Common myeloid progenitor, CD34-positive (primary cell): ENCODE data around the gene AK4.
A peak's percentile ranks its signal among the peaks of the same experiment; 100 is the strongest.

ENCODE experiments used
- CTCF ChIA-PET: fragments of 350-600 bp; sonication (Branson Sonifier 250); formaldehyde crosslinking; loops from one replicate; lab custom pipeline; 2021; ENCODE audit warnings: antibody characterized with exemption; lab: Charles Lee
- POLR2A ChIA-PET: fragments of 350-600 bp; sonication (Branson Sonifier 250); formaldehyde crosslinking; loops from one replicate; lab custom pipeline; 2021; ENCODE audit warnings: antibody characterized with exemption; lab: Charles Lee
- DNase-seq, 3 donors: peaks; one replicate each; pipeline versions ENCODE4 v3.0.0 to v3.0.0-alpha.2; 2013
- H3K27ac ChIP-seq, 2 experiments: 1 replicate in 1 of 2; 2 replicates in 1 of 2; pipeline ENCODE4 v1.7.0; 2013; ENCODE audit warnings: inconsistent platforms in 2 of 2, low read length in 2 of 2, mild to moderate bottlenecking in 2 of 2, low read depth in 1 of 2, moderate library complexity in 1 of 2; ENCODE audit not compliant: severe bottlenecking in 2 of 2, insufficient read depth in 1 of 2, poor library complexity in 1 of 2
- H3K27me3 ChIP-seq, 5 experiments: replicated peaks in 2 of 5; 1 replicate in 3 of 5; 2 replicates in 2 of 5; pipeline versions ENCODE4 v1.6.1 to v1.7.0; 2013; ENCODE audit warnings: low read length in 4 of 5, mild to moderate bottlenecking in 2 of 5, moderate library complexity in 2 of 5, inconsistent platforms in 1 of 5; ENCODE audit not compliant: insufficient read depth in 5 of 5, control insufficient read depth in 4 of 5
- H3K36me3 ChIP-seq, 4 experiments: 1 replicate in 2 of 4; 2 replicates in 2 of 4; pipeline versions ENCODE4 v1.6.1 to v1.7.0; 2013; ENCODE audit warnings: low read length in 3 of 4, control low read depth in 1 of 4, mild to moderate bottlenecking in 1 of 4; ENCODE audit not compliant: control insufficient read depth in 4 of 4, insufficient read depth in 4 of 4
- H3K4me1 ChIP-seq, 4 experiments: 1 replicate in 3 of 4; 2 replicates in 1 of 4; pipeline versions ENCODE4 v1.6.1 to v1.7.1; 2013; ENCODE audit warnings: low read length in 3 of 4, mild to moderate bottlenecking in 3 of 4, control low read depth in 1 of 4, inconsistent platforms in 1 of 4, moderate library complexity in 1 of 4; ENCODE audit not compliant: control insufficient read depth in 4 of 4, insufficient read depth in 4 of 4; ENCODE audit errors: control extremely low read depth in 1 of 4
- H3K4me3 ChIP-seq, 7 experiments: 1 replicate in 4 of 7; 2 replicates in 3 of 7; pipeline versions ENCODE4 v1.5.1 to v1.7.0; 2013; ENCODE audit warnings: mild to moderate bottlenecking in 7 of 7, low read length in 6 of 7, moderate library complexity in 6 of 7, inconsistent platforms in 2 of 7, low read depth in 2 of 7, control low read depth in 1 of 7; ENCODE audit not compliant: insufficient read depth in 4 of 7, control insufficient read depth in 1 of 7; ENCODE audit errors: extremely low read depth in 1 of 7
- H3K9me3 ChIP-seq, 5 experiments: 1 replicate in 4 of 5; 2 replicates in 1 of 5; pipeline versions ENCODE4 v1.6.1 to v1.7.1; 2013; ENCODE audit warnings: low read length in 4 of 5, mild to moderate bottlenecking in 2 of 5, inconsistent platforms in 1 of 5, low read depth in 1 of 5, moderate library complexity in 1 of 5; ENCODE audit not compliant: control insufficient read depth in 4 of 5, insufficient read depth in 2 of 5; ENCODE audit errors: control extremely low read depth in 1 of 5
- WGBS: methylation state at CpG from one replicate; pipeline ENCODE4 v1.1.5; 2013; ENCODE audit not compliant: insufficient coverage; 5-methylcytosine and 5-hydroxymethylcytosine counted together

The AK4 gene

DNA sequence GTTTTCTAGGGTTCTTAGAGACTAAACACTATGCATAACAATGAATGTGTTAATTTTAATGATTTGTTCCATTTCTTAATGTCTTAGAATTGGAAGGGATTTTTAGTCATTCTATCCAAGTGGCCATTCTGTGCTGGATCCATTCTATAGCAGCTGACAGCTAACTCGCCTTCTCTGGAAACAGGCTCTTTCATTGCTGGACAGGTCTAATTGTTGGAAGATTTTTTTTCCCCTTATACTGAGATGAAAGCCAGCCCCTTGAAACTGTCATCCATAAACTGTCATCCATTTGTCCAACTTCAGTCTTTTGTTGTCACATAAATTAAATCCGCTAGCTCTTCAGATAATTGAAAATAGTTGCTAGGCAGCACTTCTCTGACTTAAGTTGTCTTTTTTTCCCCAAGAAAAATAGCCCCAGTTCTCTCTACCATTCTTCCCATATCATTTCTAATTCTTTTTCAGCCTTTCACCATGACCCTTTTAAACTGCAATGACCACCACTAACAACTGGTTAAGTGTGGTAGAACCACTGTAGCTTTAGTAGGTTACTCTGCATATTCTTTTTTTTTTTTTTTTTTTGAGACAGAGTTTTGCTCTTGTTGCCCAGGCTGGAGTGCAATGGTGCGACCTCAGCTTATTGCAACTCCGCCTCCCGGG is 19.7 kb downstream of the AK4 start:
- no peaks in the 10 kb centered on the region for H3K27me3 ChIP-seq
- H3K9me3 ChIP-seq, result no peaks in the 10 kb centered on the region
- ChIA-PET CTCF (interaction anchor here (0.8 to 1.4 kb wide), 4 partner anchors 10 to 105 kb away, joined by 3 to 4 read pairs (median 4); no protein-coding TSS in a partner anchor), POLR2A (no interaction called here)
- whole genome bisulfite sequencing, result 100% methylated on average over 5 of the region's 5 CpGs
- DNase-seq, result no peak
- H3K36me3 ChIP-seq, result no peaks in the 10 kb centered on the region
- H3K27ac ChIP-seq, result no peak overlapping the region
- no peak overlapping the region for H3K4me3 ChIP-seq
- H3K4me1 ChIP-seq, result peaks cover 10 to 45% (median 33%) of the 10 kb centered on the region in 4 experiments

DNA sequence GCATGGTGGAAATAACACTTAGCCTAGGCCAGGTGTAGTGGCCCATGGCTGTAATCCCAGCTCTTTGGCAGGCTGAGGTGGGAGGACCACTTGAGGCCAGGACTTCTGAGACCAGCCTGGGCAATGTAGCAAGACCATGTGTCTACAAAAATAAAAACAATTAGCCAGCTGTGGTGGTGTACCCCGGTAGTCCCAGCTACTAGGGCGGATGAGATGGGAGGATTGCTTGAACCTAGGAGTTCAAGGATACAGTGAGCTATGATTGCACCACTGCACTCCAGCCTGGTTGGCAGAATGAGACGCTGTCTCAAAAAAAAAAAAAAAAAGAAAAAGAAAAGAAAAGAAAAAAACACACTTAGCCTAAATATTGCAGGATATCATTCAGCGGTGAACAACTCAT is 20.9 kb downstream of the AK4 start:
- POLR2A ChIA-PET, result no interaction called here
- Histone ChIP-seq H3K4me3 (no peak overlapping the region), H3K27ac (no peak overlapping the region), H3K36me3 (no peaks in the 10 kb centered on the region), H3K9me3 (no peaks in the 10 kb centered on the region), H3K4me1 (peaks cover 10 to 47% (median 29%) of the 10 kb centered on the region in 4 experiments), H3K27me3 (no peaks in the 10 kb centered on the region)
- 100% methylated on average over 1 of the region's 4 CpGs for WGBS
- CTCF ChIA-PET, result interaction anchor here (0.7 to 2.1 kb wide), 4 partner anchors 20 to 104 kb away, joined by 3 to 4 read pairs (median 3); partner anchors contain the start of gene AK4
- DNase-seq, result no peak

DNA sequence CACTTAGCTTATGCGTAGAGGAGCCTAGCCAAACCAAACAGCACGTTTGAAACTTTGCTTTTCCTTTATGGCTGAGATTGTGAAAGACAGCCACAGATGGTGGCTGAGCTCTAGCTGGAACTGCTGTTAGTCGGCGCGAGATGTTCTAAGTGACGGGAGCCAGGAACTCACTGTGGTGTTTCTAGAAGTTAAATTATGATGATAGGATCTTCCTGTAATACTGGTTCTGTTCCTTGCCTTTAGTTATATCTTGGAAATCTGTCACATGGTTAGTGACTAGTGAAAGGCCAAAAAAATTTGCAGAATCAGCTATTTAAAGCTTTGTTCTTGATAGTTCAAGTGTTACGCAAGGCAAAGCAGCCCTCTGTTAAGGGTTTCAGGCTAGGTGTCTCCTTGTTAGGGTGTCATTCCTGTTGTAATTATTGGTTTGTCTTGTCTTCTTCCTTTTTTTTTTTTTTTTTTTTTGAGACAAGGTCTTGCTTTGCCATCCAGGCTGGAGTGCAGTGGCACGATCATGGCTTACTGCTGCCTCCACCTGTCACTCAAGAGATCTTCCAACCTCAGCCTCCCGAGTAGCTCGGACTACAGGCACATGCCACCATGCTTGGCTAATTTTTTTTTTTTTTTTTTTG is 22.6 kb downstream of the AK4 start:
- H3K4me1 ChIP-seq, result peaks cover 6 to 53% (median 31%) of the 10 kb centered on the region in 4 experiments
- no peaks in the 10 kb centered on the region for H3K27me3 ChIP-seq
- H3K27ac ChIP-seq, result peak overlapping the region in 1 of 2 experiments; percentile 53
- H3K9me3 ChIP-seq, result no peaks in the 10 kb centered on the region
- ChIA-PET POLR2A (no interaction called here), CTCF (interaction anchor here (0.6 to 2.1 kb wide), 6 partner anchors 22 to 1279 kb away, joined by 3 to 4 read pairs (median 4); partner anchors contain the start of gene AK4)
- WGBS, result 20% methylated on average over 8 of the region's 10 CpGs
- peak in 2 of 3 donors; percentile 71 to 77 for DNase-seq
- peak overlapping the region in 3 of 7 experiments; percentile 4 to 37 (median 22) for H3K4me3 ChIP-seq
- no peaks in the 10 kb centered on the region for H3K36me3 ChIP-seq

DNA sequence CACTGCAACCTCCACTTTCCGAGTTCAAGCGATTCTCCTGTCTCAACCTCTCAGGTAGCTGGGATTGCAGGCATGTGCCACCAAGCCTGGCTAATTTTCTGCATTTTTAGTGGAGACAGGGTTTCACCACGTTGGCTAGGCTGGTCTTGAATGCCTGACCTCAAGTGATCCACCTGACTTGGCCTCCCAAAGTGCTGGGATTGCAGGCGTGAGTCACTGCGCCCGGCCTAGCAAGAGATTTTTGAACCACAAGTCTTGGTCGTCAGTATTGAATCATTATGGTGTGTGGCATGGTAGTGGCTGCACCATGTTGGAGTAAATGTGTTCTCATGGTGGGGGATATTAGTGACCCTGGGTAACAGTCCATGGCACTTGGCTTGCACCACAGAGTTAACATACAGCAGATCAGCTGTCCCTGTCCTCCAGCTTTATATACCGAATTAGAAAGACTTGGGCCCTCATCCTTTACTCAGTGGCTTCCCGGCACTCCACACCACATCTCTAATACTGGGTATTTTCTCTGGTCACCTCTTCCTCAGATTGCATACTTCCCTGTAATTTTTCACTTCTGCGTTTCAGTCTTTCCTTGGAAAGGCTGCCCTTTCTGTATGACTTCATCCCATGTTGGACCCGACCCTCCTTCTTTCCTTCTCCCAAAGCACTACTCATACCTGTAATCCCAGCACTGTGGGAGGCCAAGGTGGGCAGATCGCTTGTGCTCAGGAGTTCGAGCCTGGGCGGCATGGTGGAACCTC is 25.1 kb downstream of the AK4 start:
- CTCF ChIA-PET, result interaction anchor here (1.1 kb wide), 1 partner anchor 14 kb away, joined by 3 read pairs; no protein-coding TSS in a partner anchor
- peaks cover 2 to 39% (median 20%) of the 10 kb centered on the region in 4 experiments for H3K4me1 ChIP-seq

DNA sequence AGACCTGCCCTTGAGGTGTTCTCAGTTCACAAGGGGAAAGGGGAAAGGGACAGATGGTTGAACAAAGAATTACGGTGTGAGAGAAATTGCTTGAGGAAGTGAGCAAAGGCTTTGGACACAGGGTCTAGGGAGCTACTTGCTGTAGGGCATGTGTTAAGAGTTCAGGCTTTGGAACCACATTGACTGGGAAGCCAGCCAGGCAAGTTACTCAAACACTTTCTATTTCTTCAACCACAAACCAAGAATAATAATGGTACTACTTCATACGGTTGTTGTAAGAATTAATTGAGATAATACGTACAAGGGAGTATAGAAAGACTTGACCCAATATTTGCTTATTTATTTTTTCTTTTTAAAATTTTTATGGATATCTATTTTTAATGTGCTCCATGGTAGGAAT is 26.6 kb downstream of the AK4 start:
- H3K27ac ChIP-seq, result no peak overlapping the region
- H3K4me1 ChIP-seq, result peaks cover 2 to 38% (median 20%) of the 10 kb centered on the region in 4 experiments
- peak overlapping the region in 1 of 7 experiments; percentile 29 for H3K4me3 ChIP-seq
- POLR2A ChIA-PET, result no interaction called here
- WGBS, result no CpG with 5 or more reads among the region's 3 CpGs
- H3K9me3 ChIP-seq, result no peaks in the 10 kb centered on the region
- H3K36me3 ChIP-seq, result no peaks in the 10 kb centered on the region
- CTCF ChIA-PET, result interaction anchor here (0.7 to 1.7 kb wide), 3 partner anchors 38 to 106 kb away, joined by 3 to 5 read pairs (median 3); no protein-coding TSS in a partner anchor
- peak; percentile 81 to 94 (median 94) for DNase-seq
- H3K27me3 ChIP-seq, result no peaks in the 10 kb centered on the region

More for the DNA sequence above, 25.1 kb downstream of the AK4 start:
- Histone ChIP-seq H3K27ac (no peak overlapping the region), H3K4me3 (no peak overlapping the region), H3K36me3 (no peaks in the 10 kb centered on the region), H3K27me3 (no peaks in the 10 kb centered on the region), H3K9me3 (no peaks in the 10 kb centered on the region)
- 96% methylated on average over 10 of the region's 14 CpGs for WGBS
- POLR2A ChIA-PET, result no interaction called here
- no peak for DNase-seq

DNA sequence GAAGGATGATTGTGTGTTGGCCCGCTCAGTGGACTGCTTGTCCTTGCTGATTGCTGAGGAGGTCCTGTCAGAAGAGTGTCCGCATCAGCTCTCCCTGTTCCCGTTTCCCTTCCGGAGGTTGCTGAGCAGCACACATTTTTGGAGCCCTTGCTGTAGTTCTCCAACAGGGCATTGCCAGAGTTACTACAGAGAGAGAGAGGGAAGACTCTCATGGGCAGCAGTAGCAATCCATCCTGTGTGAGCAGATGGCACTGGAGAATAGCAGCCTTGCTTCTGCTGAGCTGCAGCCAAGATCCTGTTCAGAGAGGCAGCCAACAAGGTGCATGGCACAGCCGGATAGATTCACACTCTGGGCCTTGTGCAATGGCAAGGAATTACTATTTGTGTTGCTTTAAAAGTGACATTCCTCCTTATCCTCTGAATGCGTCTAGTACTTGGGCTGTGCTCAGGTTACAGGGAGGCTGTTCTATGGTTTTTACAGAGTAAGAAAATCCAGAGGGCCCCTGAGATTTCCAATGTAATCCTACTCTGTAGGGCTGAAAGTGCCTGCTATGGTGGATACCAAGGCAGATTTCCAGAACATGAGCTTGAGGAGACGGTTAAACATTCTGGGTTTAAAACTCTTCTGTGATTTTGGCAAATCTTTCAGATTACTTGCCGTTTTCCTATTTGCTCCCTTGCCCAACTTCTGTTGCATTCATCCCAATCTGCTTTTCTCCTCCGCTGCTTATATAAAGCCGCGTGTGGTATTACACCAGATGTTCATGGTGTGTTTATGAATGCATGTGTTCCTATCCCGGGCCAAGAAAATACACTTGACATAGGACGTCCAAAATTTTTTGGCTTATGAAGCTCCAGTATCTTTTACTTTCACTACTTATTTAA is 27.4 kb downstream of the AK4 start:
- DNase-seq, result no peak
- H3K36me3 ChIP-seq, result no peaks in the 10 kb centered on the region
- CTCF ChIA-PET, result interaction anchor here (0.7 to 1.7 kb wide), 4 partner anchors 34 to 107 kb away, joined by 3 to 5 read pairs (median 4); no protein-coding TSS in a partner anchor
- no peaks in the 10 kb centered on the region for H3K27me3 ChIP-seq
- POLR2A ChIA-PET, result interaction anchor here (1.0 kb wide), 1 partner anchor 108 kb away, joined by 3 read pairs; no protein-coding TSS in a partner anchor
- no peak overlapping the region for H3K4me3 ChIP-seq
- no peak overlapping the region for H3K27ac ChIP-seq
- peaks cover 2 to 30% (median 14%) of the 10 kb centered on the region in 4 experiments for H3K4me1 ChIP-seq
- H3K9me3 ChIP-seq, result no peaks in the 10 kb centered on the region
- WGBS, result 97% methylated on average over 8 of the region's 13 CpGs
